ENCODE measurements around the gene CIAO2A.
"Not testable (repeated sequence)": the region's sequence is repeated elsewhere in the genome, so short reads cannot be mapped to it uniquely, and the experiment has no call there.

The CIAO2A gene

DNA sequence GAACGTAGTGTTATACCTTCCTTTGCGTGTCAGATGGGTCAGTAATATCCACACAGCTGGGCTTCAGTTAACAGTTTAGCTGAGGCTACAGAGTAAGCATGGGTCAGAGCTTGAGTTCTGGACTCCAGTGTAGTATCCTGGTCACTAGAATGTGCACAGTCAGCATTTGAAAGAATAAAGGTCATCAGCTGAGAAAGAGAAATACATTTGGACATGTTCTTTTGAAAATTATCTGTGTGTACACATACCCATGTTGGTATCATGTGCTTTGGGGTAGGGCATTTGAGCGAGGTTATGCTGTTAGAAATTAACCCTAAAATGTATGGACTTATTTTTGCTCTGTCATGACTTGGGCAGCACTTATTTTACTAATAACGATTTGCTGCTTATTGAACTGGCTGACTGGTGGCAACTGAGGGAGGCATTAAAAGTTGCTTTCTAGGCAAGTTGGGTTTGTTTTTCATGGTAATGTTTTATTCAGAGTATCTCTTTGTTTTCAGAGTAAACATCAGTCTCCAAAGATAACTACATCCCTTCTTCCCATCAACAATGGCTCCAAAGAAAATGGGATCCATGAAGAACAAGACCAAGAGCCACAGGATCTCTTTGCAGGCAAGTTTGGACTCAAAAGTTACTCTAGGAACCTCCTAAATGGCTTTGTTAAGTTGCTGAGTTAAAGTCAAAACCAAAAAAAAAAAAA lies 18.6 kb upstream of the CIAO2A start:
- in situ Hi-C loops (cut with HindIII; ENCODE audit: low sequenced_read_pairs), result no loop called here

DNA sequence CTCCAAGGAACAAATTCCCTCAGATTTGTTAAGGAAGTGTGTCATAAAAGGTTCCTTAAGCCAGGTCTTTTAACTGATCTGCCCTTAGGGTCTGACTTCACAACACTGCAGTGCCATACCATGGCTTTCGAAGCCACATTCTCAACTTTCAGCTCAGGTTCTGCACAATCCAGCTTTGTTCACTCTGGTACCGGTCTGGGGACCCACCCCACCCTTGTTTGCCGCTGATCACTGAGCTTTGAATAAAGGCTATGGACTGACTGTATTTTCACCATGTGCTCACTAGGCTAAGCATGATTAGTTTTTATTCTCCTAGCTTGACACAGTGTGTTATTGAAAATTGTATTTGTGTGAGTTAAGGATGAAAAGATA lies 18.0 kb upstream of the CIAO2A start:
- in situ Hi-C loops (cut with HindIII; ENCODE audit: low sequenced_read_pairs), result no loop called here

DNA sequence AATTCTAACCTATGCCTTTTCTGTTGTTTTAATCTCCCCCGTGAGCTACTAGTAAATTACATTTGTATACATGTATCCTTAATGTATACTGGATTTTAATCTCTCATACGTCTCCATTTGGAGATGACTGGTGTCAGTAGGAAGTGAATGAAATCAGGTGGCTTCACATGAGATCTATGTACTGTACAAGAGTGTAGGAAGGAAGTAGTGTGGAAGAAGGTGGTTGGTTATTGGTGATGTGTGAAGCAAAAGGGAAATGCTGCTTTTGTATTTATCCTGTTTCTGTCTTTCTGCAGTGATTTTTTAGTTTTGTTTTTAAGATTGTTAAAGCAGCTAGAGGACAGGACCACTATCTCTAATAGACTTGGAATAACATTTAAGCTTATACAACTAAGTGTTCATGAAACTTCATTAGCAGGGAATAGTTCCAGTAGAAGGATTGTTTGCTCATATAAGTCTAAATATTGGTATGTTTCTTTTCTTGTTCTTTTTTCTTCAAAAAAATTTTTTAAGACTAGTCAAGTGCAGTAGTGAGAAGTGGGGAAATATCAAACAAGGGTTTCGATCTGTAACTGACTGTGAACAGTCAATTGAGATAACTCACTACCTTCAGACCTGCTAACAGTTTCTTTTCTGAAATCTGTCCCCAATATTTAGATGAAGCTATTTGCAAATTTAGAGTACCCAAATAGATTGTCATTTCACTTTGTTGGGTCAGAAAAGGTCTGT lies 17.5 kb upstream of the CIAO2A start:
- in situ Hi-C loops (cut with HindIII; ENCODE audit: low sequenced_read_pairs), result no loop called here

DNA sequence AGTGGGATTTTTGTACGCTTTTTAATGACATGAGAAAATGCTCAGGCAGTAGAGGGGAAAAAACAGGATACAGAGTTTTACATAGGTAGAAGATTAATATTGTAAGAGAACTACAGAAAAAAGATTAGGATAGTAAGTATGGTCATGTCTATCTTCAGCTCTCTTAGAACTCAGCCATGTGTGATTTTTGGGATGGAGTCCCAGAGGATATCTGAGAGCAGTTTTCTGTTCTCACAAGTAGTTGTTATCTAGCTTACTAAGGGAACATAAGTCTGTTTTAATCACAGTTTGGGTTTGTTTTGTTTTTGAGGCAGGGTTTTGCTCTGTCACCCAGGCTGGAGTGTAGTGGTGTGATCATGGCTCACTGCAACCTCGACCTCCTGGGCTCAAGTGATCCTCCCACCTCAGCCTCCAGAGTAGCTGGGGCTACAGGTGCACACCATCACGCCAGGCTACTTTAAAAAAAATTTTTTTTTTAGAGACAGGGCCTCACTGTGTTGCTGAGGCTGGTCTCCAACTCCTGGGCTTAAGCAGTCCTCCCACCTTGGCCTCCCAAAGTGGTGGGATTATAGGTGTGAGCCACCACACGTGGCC lies 16.6 kb upstream of the CIAO2A start:
- in situ Hi-C loops (cut with HindIII; ENCODE audit: low sequenced_read_pairs), result not testable (repeated sequence)

DNA sequence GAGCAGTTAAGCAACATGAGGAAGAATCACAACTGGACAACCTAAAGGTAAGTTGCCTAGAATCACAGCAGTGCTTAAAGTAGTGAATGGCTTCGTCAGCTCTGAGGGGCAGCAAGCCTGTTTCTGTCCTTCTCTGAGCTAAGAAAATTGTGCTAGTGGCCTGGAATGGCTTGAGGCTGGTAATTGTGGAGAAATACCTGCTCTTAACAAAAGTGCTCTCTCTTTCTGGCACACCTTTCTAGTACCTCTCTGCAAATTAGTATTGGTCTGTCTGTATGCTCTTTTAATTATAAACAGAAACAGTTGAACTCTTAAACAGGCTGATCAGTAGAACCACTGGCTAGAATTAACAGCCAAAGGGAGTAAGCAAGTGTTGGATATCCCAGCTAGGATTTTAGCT lies 13.7 kb upstream of the CIAO2A start:
- in situ Hi-C loops (cut with HindIII; ENCODE audit: low sequenced_read_pairs), result no loop called here

DNA sequence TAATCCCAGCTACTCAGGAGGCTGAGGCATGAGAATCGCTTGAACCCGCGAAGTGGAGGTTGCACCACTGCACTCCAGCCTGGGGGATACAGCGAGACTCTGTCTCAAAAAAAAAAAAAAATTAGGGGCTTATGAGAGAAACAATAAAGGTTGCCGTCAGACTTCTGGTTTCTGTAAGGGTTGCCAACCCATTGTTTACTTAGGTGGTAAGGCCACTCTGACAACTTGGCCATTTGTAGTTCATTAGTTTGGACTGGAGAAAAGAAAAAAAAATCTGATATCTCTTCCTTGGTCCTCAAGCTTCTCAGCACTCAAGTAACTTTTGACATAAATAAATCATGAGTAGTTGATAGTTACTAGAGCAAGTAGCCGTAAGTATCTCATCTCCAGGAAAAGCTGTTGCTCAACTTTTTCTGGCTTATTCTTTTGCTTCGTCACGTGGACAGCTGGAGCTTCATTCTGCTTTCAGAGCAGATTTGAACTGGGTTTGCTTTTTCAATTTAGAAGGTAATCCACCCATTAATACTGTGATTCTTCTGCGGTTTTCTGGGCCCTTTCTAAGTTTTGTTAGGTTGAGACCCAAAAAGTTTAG lies 11.6 kb upstream of the CIAO2A start:
- in situ Hi-C loops (cut with HindIII; ENCODE audit: low sequenced_read_pairs), result no loop called here

DNA sequence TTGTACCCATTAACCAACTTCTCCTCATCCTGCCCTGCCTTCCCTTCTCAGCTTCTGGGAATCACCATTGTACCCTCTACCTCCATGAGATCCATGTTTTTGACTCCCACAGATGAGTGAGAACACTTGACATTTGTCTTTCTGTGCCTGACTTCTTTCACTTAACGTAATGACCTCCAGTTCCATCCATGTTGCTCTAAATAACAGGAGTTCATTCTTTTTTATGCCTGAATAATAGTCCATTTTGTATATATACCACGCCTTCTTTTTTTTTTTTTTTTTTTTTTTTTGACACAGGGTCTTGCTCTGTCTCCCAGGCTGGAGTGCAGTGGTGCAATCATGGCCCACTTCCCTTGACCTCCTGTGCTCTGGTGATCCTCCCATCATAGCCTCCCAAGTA lies 8.9 kb upstream of the CIAO2A start:
- in situ Hi-C loops (cut with HindIII; ENCODE audit: low sequenced_read_pairs), result no loop called here

DNA sequence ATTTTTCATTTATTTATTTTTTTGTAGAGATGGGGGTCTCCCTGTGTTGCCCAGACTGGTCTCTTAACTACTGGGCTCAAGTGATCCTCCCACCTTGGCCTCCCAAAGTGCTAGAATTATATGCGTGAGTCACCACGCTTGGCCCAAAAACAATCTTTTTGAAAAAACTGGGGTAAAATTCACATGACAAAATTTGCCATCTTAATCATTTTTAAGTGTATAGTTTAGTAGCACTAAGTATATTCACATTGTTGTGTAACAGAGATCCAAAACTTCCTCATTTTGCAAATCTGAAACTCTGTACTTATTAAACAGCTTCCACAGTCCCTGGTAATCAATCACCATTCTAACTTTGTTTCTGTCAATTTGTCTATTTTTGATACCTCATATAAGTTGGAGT lies 7.3 kb upstream of the CIAO2A start:
- in situ Hi-C loops (cut with HindIII; ENCODE audit: low sequenced_read_pairs), result no loop called here

DNA sequence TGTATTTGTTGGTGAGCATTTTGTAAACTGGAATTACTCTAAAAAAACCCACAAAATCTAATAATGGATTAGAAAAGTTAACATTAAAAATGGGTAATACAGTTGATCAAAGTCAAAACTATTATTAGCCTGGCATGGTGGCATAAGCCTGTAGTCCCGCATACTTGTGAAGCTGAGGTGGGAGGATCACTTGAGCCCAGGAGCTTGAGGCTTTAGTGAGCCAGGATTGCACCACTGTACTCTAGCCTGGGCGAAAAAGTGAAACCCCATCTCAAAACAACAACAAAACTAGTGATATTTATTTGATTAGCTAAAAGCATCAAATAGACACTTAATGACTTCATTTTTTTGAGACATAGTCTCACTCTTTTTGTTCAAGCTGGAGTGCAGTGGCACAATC lies 5.7 kb upstream of the CIAO2A start:
- in situ Hi-C loops (cut with HindIII; ENCODE audit: low sequenced_read_pairs), result no loop called here

DNA sequence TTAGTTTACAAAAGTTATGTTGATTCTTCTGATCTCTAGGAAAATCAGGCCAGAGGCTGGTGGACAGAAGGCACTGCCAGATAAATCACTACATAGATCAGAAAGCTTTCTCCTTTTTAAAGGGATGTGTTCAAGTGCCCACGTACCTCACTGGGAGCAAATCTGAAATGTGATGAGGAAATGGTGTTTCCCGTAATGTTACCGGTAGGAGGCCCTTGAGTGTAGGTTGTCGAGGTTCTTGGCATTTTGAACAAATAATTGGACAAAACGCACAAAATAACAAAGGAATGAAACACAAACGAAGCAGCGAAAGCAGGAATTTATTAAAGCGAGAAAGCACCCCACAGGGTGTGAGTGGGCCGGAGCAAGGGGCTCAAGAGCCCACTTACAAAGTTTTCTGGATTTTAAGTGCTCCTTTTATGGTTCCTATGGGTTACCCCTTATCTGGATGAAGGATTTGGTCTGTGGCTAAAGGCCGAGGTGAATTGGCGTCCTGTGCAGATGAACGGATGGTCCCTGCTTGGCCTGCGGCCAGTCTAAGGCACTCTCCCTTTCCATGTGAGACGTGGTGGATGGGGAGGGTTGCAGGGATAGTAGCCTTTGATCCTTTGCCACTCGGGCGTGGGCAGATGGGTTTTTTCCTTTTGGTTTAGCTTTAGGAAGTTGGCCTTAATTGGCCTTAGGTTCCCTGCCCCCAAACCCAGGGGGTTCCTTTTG lies 3.2 kb upstream of the CIAO2A start:
- in situ Hi-C loops (cut with HindIII; ENCODE audit: low sequenced_read_pairs), result no loop called here

DNA sequence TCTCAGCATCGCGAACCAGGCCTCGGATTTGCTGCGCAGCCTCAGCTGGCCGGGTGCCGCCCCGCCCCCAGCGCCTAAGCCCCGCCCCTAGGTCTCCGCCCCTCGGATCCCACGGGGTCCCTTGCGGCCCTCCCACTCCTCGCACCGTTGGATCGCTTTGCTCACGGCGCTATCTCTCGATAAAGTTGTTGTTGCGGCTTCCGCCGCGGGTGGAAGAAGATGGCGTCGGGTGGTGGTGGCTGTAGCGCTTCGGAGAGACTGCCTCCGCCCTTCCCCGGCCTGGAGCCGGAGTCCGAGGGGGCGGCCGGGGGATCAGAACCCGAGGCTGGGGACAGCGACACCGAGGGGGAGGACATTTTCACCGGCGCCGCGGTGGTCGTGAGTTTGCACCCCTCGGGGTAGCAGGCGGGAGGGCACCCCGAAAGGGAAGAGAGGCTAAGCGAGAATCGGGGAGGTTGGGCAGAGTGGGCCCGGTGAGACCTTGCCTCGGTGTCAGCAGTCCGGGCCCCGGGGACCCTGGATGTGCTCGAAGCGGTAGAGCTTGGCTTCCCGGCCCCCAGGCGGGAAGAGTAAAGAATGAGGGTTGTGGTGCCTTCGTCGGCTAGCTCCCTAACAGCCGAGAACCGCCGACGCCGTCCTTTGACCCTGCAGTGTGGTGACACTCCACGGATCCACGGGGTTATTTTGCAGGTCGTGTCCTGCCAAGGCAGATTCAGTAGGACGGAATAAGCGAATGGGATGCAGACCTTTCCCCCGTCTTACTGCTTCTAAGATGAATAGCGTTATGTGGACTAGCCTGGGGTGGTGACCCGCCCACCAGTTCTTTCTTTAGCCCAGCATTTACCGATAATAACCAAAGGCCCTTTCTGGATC lies 2.4 kb upstream of the CIAO2A start, which contains the start of gene SNX1:
Gene SNX1 (plus strand): TSS at position 188 of the 873 bp plus-strand sequence. CDS start 32 bp downstream, at position 220.
- in situ Hi-C loops (cut with HindIII; ENCODE audit: low sequenced_read_pairs), result no loop called here

DNA sequence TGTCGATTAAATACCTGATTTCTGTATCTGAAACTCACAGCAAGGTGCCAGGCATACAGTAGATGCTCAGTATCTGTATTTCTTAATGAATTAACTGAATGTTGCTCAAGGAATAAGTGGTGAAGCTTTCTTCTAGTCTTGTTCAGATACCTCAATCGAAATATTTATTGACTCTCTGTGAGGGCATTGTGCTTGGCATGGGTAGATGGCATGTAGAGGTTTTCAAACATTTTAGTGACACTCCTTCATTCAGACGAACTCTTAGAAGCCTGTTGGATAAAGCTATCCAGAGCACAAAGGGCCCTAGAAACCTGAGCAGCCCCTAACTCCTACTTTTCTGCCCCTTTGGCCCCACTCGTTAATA lies 1.8 kb upstream of the CIAO2A start:
- in situ Hi-C loops (cut with HindIII; ENCODE audit: low sequenced_read_pairs), result no loop called here

DNA sequence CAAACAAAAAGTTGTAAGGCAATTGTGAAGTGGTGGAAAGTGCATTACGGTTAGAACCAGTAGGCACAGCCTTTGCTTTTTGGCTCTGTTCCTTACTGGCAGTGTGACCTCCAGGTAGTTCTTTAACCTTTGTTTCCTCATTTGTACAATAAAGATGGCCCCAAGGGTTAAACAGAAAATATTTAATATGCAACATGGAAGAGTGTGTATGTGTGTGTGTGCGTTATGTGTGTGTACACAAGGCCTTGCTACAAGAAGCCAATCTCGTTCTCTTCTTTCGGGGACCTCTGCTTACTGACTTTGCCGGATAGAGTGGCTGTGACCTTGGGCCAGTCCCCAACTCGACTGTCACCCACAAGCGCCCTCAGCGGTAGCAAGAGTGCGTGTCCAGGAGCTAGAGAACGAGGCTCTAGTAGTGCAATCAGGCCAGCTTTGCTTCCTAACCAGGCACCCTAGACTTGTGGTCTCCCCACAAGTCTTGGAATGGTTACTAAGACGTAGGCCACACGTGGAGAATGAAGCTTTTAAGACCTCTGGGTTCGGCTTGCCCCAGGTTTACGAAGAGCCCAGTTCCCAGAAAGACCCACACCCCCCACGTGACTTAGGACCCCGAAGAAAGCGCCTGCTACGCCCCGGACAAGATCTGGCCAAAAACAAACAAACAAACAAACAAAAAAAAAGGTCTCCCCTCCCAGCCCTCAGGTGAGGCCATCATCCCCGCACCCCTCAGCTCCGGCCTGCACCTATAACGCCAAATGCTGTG lies 593 bp downstream of the CIAO2A start:
- in situ Hi-C loops (cut with HindIII; ENCODE audit: low sequenced_read_pairs), result no loop called here

DNA sequence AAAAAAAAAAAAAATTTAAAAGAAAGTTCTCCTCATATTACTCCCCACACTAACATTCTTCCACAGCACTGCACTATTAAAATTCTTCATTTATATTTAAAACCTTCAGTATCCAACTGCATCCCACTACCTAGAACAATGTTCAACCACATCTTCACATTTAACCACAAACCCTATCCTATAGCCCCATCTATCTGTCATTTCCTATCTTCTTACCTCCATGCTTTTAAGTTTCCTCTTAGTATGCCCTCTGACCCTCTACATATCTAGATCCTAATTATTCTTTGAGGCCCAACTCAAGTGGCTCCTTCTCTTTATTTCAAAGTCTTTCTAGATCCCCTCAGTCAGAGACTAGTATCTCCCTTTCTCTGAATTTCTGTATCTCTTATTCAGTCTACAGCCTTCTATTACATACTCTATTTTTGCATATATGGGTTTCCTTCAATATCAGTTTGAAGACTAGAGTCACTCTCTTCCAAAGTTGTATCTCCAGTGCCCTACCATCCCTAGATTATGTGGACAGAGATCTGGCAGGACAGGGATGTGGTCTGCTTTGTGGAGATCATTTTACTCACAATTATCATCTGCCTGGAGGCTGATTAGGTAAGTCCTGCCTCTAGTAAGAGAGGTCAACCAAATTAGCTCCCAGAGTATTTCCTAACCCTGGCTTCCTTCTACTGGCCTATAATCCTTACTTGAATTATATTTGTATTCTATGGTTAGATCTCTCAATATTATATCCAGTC lies 1.4 kb downstream of the CIAO2A start:
- in situ Hi-C loops (cut with HindIII; ENCODE audit: low sequenced_read_pairs), result no loop called here

DNA sequence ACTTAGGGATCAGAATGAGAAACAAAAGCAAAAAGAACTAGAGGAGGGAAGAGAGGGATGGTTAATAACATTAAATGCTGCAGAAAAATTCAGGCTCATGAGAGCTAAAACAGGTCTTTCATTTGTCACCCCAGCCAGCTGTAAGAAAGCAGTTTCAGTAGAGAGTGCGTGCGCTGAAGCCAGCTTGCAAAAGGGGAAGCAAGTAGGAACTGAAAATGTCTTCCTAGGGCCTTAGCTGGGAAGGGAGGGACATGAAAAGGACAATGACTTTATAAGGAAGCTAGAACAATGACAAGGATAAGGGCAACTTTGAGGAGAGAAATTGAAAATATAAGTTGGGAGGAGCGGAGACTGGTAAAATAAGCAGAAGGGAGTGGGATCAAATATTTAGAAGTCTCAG lies 3.1 kb downstream of the CIAO2A start:
- in situ Hi-C loops (cut with HindIII; ENCODE audit: low sequenced_read_pairs), result no loop called here

DNA sequence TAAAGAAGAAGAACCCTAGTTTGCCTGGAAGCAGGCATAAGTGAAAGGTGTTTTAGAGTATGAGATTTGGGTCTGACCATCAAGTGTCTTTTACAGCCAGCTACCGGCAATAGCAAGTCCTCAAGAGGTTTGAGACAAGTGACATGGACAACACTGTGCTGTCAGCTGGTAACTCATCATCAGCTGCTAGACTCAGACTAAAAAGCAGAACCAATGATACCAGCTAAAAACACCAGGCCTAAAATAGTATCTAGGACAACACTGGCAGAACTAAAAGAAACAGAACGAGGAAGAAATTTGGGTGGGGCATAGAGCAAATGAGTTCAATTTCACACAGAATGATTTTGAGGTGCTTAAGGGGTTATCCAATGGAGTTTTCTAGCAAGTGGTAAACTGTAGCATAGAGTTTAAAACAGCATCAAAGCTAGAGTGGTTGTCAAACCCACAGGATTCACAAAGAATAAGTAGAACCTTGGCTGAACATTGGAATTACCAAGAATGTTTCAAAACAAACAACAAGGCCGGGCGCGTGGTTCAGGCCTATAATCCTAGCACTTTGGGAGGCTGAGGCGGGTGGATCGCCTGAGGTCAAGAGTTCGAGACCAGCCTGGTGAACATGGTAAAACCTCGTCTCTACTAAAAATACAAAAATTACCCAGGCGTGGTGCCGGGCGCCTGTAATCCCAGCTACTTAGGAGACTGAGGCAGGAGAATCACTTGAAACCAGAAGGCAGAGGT lies 3.9 kb downstream of the CIAO2A start:
- in situ Hi-C loops (cut with HindIII; ENCODE audit: low sequenced_read_pairs), result no loop called here

DNA sequence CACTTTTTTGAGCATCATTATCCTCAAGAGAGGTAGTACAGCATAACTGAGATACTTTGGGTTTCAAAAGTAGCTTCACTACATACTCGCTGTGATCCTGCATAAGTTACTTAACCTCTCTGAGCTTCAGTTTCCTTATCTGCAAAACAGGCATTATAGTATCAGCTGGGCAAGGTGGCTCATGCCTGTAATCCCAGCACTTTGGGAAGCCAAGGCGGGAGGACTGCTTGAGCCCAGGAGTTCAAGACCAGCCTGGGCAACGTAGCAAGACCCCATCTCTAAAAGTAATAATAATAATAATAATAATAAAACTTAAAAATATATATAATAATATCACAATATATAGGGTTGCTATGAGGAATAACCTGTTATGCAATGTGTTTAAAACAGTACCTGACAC lies 10.9 kb downstream of the CIAO2A start:
- in situ Hi-C loops (cut with HindIII; ENCODE audit: low sequenced_read_pairs), result no loop called here

DNA sequence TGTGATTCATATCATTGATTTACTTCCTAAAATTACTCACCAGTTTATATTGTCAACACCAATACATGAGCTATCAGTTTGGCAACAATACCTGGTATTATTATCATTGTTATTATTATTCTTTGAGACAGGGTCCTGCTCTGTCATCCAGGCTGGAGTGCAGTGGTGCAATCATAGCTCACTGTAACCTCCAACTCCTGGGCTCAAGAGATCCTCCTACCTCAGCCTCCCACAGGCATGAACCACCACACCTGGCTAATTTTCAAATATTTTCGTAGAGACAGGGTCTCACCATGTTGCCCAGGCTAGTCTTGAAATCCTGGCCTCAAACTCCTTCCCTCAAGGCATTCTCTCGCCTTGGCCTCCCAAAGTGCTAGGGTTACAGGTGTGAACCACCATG lies 20.1 kb downstream of the CIAO2A start:
- in situ Hi-C loops (cut with HindIII; ENCODE audit: low sequenced_read_pairs), result not testable (repeated sequence)

Measured in endothelial cell of hepatic sinusoid (primary cell).